Measurements from ENCODE around the gene ALDH1A2.

DNA sequence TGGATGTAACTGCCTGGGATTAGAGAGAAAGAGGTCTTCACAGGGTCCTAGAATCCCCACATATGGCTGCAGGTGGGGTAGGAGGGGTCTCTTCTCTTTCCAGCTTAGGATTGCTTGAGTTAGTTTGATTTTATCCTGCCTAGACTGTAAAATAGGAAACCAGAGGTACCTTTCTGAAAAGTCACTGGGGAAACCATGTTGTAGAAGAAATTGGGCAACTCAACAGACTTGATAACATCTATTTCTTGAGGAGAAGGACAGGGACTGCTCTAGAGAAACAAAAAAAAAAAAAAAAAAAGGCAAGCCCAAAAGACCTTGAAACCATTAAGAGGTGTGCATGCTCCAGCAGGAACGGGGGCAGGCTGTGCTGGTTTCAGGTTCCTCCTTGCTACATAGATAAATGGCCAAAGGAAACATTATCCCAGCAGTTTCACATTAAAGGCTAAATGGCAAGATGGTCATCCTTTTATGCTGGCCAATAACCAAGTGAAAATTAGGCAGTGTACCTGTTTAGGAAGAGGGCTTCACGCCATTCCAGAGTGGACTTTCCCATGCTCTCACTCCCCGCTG lies 116.1 kb downstream of the ALDH1A2 start:
- TF ChIP-seq TAF1 (IDR thresholded peaks at IDR 0.05; ENCODE audit: borderline replicate concordance, low read depth, low read length) (no peak), POLR2AphosphoS5 (IDR thresholded peaks at IDR 0.05; ENCODE audit: low read depth, low read length) (no peak)

Data from GM12892 (cell line).